Hepatocyte (in vitro differentiated cells): ENCODE measurements around the gene CARM1. TPM values are rescaled to one million over a fixed set of nuclear protein-coding genes. Genes with fewer than 3 reads are reported as not detected.

Experiments
- DNase-seq: peaks from one replicate; pipeline ENCODE4 v3.0.0-alpha.2; 2016; ENCODE audit warnings: low spot score
- H2AFZ ChIP-seq: fragments of 200-600 bp; sonication (generic); 2 replicates; pipeline ENCODE4 v1.6.0; 2016; ENCODE audit warnings: antibody characterized with exemption, mild to moderate bottlenecking
- H3K27ac ChIP-seq: fragments of 200-600 bp; sonication (generic); 2 replicates; pipeline ENCODE4 v1.5.1; 2016; ENCODE audit warnings: mild to moderate bottlenecking
- H3K27me3 ChIP-seq: fragments of 200-600 bp; sonication (generic); 2 replicates; pipeline ENCODE4 v1.6.1; 2016
- H3K36me3 ChIP-seq: fragments of 200-600 bp; sonication (generic); replicated peaks from 2 replicates; pipeline ENCODE4 v1.5.1; 2016; ENCODE audit warnings: low read depth; ENCODE audit not compliant: insufficient read depth
- H3K4me1 ChIP-seq: fragments of 200-600 bp; sonication (generic); 2 replicates; pipeline ENCODE4 v1.5.1; 2016; ENCODE audit warnings: mild to moderate bottlenecking, moderate library complexity; ENCODE audit not compliant: insufficient read depth
- H3K4me2 ChIP-seq: fragments of 200-600 bp; sonication (generic); 2 replicates; pipeline ENCODE4 v1.6.0; 2016
- H3K4me3 ChIP-seq: fragments of 200-600 bp; sonication (generic); 2 replicates; pipeline ENCODE4 v1.5.1; 2016; ENCODE audit warnings: mild to moderate bottlenecking
- H3K79me2 ChIP-seq: fragments of 200-600 bp; sonication (generic); 2 replicates; pipeline ENCODE4 v1.6.0; 2017; ENCODE audit warnings: mild to moderate bottlenecking
- H3K9me2 ChIP-seq: fragments of 200-600 bp; sonication (generic); replicated peaks from 2 replicates; pipeline ENCODE4 v1.6.0; 2017; ENCODE audit warnings: mild to moderate bottlenecking; ENCODE audit not compliant: insufficient read depth
- H3K9me3 ChIP-seq: fragments of 200-600 bp; sonication (generic); 2 replicates; pipeline ENCODE4 v1.5.1; 2016; ENCODE audit warnings: low read depth, mild to moderate bottlenecking
- H4K20me1 ChIP-seq: fragments of 200-600 bp; sonication (generic); 2 replicates; pipeline ENCODE4 v1.6.0; 2016; ENCODE audit warnings: mild to moderate bottlenecking; ENCODE audit not compliant: insufficient read depth, poor library complexity, severe bottlenecking
- EZH2 ChIP-seq: fragments of 200-600 bp; sonication (generic); IDR thresholded peaks from 2 replicates; pipeline ENCODE4 v1.6.1; 2016; ENCODE audit warnings: antibody characterized with exemption, mild to moderate bottlenecking, borderline replicate concordance
- EZH2phosphoT487 ChIP-seq: fragments of 200-600 bp; sonication (generic); IDR thresholded peaks from one replicate; pipeline ENCODE4 v1.6.1; 2018; ENCODE audit warnings: antibody characterized with exemption, mild to moderate bottlenecking, low read depth, moderate library complexity; ENCODE audit not compliant: unreplicated experiment, severe bottlenecking
- WGBS: methylation state at CpG from one replicate; pipeline ENCODE4 v1.1.6; 2016; ENCODE audit warnings: low lambda C conversion rate; ENCODE audit errors: missing lambda C conversion rate; 5-methylcytosine and 5-hydroxymethylcytosine counted together
- polyA plus RNA-seq: library from polyadenylated mRNA; unstranded; fragments of >200 nt; fragmentation: Nextera tagmentation; extraction: Ambion mirVana; gene quantifications from 2 replicates; pipeline ENCODE4 v1.2.1, GENCODE V29; 2016
- total RNA-seq: library from RNA; depleted of rRNA; stranded (reverse); fragments of >200 nt; gene quantifications from 2 replicates; pipeline ENCODE4 v1.2.3, GENCODE V29; 2014
- TF ChIP-seq, protein P1 (sequence below): fragments of 200-600 bp; sonication (generic); IDR thresholded peaks from 2 replicates; pipeline ENCODE4 v1.5.1; 2016; ENCODE audit warnings: antibody characterized with exemption, mild to moderate bottlenecking; ENCODE audit not compliant: poor library complexity

The CARM1 gene
- total and polyA plus RNA-seq, 2 experiments from 2014 or later, result 34.3 to 45.7 TPM

DNA sequence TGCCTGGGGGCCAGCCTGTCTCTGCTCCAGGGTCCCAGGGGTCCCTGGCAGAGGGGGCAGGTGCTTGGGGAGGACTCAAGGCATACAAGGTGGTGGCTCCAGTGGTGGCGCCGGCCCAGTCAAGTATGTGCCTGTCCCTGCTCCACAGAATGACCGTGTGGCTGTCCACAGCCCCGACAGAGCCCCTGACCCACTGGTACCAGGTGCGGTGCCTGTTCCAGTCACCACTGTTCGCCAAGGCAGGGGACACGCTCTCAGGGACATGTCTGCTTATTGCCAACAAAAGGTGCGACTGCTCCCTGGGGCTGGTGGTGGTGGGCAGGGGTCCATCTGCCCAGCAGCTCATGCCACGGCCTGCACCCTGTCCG, 48.9 kb downstream of the CARM1 start:
- no peaks in the 10 kb centered on the region for H3K79me2 ChIP-seq
- no peak overlapping the region for H3K27ac ChIP-seq
- WGBS, result 94% methylated on average over 10 of the region's 10 CpGs
- TF ChIP-seq, protein P1, sequence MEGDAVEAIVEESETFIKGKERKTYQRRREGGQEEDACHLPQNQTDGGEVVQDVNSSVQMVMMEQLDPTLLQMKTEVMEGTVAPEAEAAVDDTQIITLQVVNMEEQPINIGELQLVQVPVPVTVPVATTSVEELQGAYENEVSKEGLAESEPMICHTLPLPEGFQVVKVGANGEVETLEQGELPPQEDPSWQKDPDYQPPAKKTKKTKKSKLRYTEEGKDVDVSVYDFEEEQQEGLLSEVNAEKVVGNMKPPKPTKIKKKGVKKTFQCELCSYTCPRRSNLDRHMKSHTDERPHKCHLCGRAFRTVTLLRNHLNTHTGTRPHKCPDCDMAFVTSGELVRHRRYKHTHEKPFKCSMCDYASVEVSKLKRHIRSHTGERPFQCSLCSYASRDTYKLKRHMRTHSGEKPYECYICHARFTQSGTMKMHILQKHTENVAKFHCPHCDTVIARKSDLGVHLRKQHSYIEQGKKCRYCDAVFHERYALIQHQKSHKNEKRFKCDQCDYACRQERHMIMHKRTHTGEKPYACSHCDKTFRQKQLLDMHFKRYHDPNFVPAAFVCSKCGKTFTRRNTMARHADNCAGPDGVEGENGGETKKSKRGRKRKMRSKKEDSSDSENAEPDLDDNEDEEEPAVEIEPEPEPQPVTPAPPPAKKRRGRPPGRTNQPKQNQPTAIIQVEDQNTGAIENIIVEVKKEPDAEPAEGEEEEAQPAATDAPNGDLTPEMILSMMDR, result no peak
- no peak for TF ChIP-seq EZH2phosphoT487
- no peak for TF ChIP-seq EZH2
- H3K36me3 ChIP-seq, result no peaks in the 10 kb centered on the region
- no peaks in the 10 kb centered on the region for H3K9me2 ChIP-seq
- H3K9me3 ChIP-seq, result no peaks in the 10 kb centered on the region
- H3K4me2 ChIP-seq, result no peak overlapping the region
- H3K27me3 ChIP-seq, result no peaks in the 10 kb centered on the region
- H3K4me3 ChIP-seq, result no peak overlapping the region
- H4K20me1 ChIP-seq, result no peaks in the 10 kb centered on the region
- no peak overlapping the region for H2AFZ ChIP-seq
- no peaks in the 10 kb centered on the region for H3K4me1 ChIP-seq
- no peak for DNase-seq

DNA sequence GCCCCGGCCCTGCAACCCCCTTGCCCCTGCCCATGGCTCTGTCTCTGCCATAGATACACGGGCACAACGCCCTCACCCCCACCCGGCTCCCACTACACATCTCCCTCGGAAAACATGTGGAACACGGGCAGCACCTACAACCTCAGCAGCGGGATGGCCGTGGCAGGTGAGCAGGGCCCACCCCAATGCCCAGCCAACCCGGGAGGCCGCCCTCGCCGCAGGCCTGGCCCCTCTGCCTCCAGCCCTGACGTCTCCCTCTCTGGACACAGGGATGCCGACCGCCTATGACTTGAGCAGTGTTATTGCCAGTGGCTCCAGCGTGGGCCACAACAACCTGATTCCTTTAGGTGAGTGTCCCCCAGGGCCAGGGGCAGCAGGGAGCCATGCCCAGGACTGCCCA, 49.4 kb downstream of the CARM1 start:
- Histone ChIP-seq H3K79me2 (no peaks in the 10 kb centered on the region), H3K27me3 (no peaks in the 10 kb centered on the region), H3K27ac (no peak overlapping the region), H3K36me3 (no peaks in the 10 kb centered on the region), H2AFZ (no peak overlapping the region), H3K9me2 (no peaks in the 10 kb centered on the region), H3K9me3 (no peaks in the 10 kb centered on the region), H3K4me1 (no peaks in the 10 kb centered on the region), H3K4me3 (no peak overlapping the region), H3K4me2 (no peak overlapping the region), H4K20me1 (no peaks in the 10 kb centered on the region)
- no peak for DNase-seq
- TF ChIP-seq, protein P1, result no peak
- no peak for TF ChIP-seq EZH2phosphoT487
- TF ChIP-seq EZH2, result no peak
- WGBS, result 95% methylated on average over 15 of the region's 16 CpGs

DNA sequence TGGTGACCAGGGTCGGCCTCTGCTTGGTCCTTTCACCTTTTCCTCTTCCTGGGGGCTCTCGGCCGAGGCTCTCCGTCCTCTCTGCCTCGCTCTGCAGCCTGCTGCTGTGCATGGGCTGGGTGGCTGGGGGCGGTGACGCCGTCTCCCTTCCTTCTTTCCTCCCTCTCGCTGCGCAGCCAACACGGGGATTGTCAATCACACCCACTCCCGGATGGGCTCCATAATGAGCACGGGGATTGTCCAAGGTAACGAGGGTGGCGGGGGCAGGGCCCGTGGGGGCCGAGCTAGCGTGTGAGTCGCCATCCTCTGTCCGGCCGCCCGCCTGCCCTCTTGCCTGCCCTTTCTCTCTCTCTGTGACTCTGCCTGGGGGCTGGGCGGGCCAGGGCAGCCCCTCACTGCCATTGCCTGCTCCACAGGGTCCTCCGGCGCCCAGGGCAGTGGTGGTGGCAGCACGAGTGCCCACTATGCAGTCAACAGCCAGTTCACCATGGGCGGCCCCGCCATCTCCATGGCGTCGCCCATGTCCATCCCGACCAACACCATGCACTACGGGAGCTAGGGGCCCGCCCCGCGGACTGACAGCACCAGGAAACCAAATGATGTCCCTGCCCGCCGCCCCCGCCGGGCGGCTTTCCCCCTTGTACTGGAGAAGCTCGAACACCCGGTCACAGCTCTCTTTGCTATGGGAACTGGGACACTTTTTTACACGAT, 50.0 kb downstream of the CARM1 start:
- no peaks in the 10 kb centered on the region for H3K4me1 ChIP-seq
- peaks cover under 1% of the 10 kb centered on the region for H3K79me2 ChIP-seq
- H3K4me3 ChIP-seq, result no peak overlapping the region
- H3K27ac ChIP-seq, result no peak overlapping the region
- TF ChIP-seq EZH2phosphoT487 (no peak), EZH2 (no peak)
- TF ChIP-seq, protein P1, result no peak
- no peak for DNase-seq
- WGBS, result 92% methylated on average over 33 of the region's 43 CpGs
- no peak overlapping the region for H2AFZ ChIP-seq
- no peaks in the 10 kb centered on the region for H3K36me3 ChIP-seq
- H3K4me2 ChIP-seq, result no peak overlapping the region
- H3K9me3 ChIP-seq, result no peaks in the 10 kb centered on the region
- H3K27me3 ChIP-seq, result no peaks in the 10 kb centered on the region
- no peaks in the 10 kb centered on the region for H3K9me2 ChIP-seq
- H4K20me1 ChIP-seq, result no peaks in the 10 kb centered on the region
